HCT116 (cell line): Measurements from ENCODE around the gene MCAM. TPM values are rescaled to one million over a fixed set of nuclear protein-coding genes. Genes with fewer than 3 reads are reported as not detected.

Experiments
- ATAC-seq: fragments of 200-7000 bp; cut with Tn5 transposase; 2 replicates; pipeline ENCODE4 v1.9.1; 2020; ENCODE audit warnings: mild to moderate bottlenecking, moderate library complexity
- BruUV-seq: library from RNA; stranded (reverse); fragments of 400-500 nt; replicated peaks from 2 replicates; lab custom pipeline; 2021; lab: Mats Ljungman, UMichigan
- CTCF ChIA-PET: fragments of 300-600 bp; sonication (Branson Sonifier 250); formaldehyde crosslinking; loops from one replicate; lab custom pipeline; 2021; ENCODE audit warnings: antibody characterized with exemption; lab: Charles Lee
- POLR2A ChIA-PET: fragments of 300-600, 350-600 bp; sonication (Branson Sonifier 250); formaldehyde crosslinking; loops from one replicate; lab custom pipeline; 2021; ENCODE audit warnings: antibody characterized with exemption; lab: Charles Lee
- RAD21 ChIA-PET, 2 experiments: fragments of 300-600 bp; sonication (Branson Sonifier 250); formaldehyde crosslinking; loops; one replicate each; lab custom pipeline; 2023; ENCODE audit warnings: low total read pairs in 2 of 2; ENCODE audit not compliant: uncharacterized antibody in 2 of 2, unreplicated experiment in 2 of 2, low non-redundant PET in 1 of 2; lab: Charles Lee
- DNase-seq: peaks from one replicate; pipeline ENCODE4 v3.0.0-alpha.2; 2010; ENCODE audit warnings: low read depth, low spot score
- H2AFZ ChIP-seq: fragments of 200-600 bp; shearing (Covaris generic), sonication (generic); 2 replicates; pipeline ENCODE4 v1.6.1; 2017; ENCODE audit warnings: low read depth, mixed run types, mixed read lengths, antibody characterized with exemption, low read length; ENCODE audit not compliant: poor library complexity, severe bottlenecking
- H3K27ac ChIP-seq: 2 replicates; pipeline ENCODE4 v1.5.1; 2012; ENCODE audit warnings: low read depth, low read length
- H3K27me3 ChIP-seq: fragments of 200-600 bp; sonication (generic); 2 replicates; pipeline ENCODE4 v1.6.1; 2016; ENCODE audit warnings: mixed run types, low read length, mixed read lengths; ENCODE audit not compliant: insufficient read depth
- H3K36me3 ChIP-seq, 2 experiments: fragments of 200-500 bp in 1 of 2; fragments of 200-600 bp in 1 of 2; sonication (Bioruptor generic) in 1 of 2; sonication (generic) in 1 of 2; 2 replicates each; pipeline versions ENCODE4 v1.5.1 to v1.6.1; 2014 to 2016; ENCODE audit warnings: low read length in 2 of 2, inconsistent platforms in 1 of 2, mixed read lengths in 1 of 2, mixed run types in 1 of 2; ENCODE audit not compliant: insufficient read depth in 2 of 2, control insufficient read depth in 1 of 2
- H3K4me1 ChIP-seq, 2 experiments: fragments of 200-600 bp in 1 of 2; sonication (generic) in 1 of 2; 2 replicates each; pipeline versions ENCODE4 v1.5.1 to v1.6.1; 2012 to 2017; ENCODE audit warnings: low read length in 2 of 2, inconsistent platforms in 1 of 2, mild to moderate bottlenecking in 1 of 2, mixed read lengths in 1 of 2, mixed run types in 1 of 2, moderate library complexity in 1 of 2; ENCODE audit not compliant: insufficient read depth in 2 of 2, control insufficient read depth in 1 of 2
- H3K4me2 ChIP-seq: fragments of 200-600 bp; sonication (generic); 2 replicates; pipeline ENCODE4 v1.6.1; 2017; ENCODE audit warnings: mixed run types, low read length, mixed read lengths
- H3K4me3 ChIP-seq, 2 experiments: fragments of 200-600 bp in 1 of 2; sonication (generic) in 1 of 2; replicated peaks in 1 of 2; 2 replicates each; pipeline ENCODE4 v1.5.1; 2011 to 2016; ENCODE audit warnings: low read length in 2 of 2, control low read depth in 1 of 2, low read depth in 1 of 2, mild to moderate bottlenecking in 1 of 2, mixed read lengths in 1 of 2, mixed run types in 1 of 2
- H3K79me2 ChIP-seq: fragments of 200-600 bp; sonication (generic); 2 replicates; pipeline ENCODE4 v1.6.1; 2017; ENCODE audit warnings: mild to moderate bottlenecking, mixed run types, low read length, moderate library complexity, mixed read lengths; ENCODE audit not compliant: insufficient read depth
- H3K9ac ChIP-seq: fragments of 200-600 bp; sonication (generic); 2 replicates; pipeline ENCODE4 v1.6.1; 2016; ENCODE audit warnings: low read length, mixed read lengths
- H3K9me2 ChIP-seq: fragments of 200-600 bp; sonication (generic), shearing (Covaris generic); 2 replicates; pipeline ENCODE4 v1.6.1; 2017; ENCODE audit warnings: mixed run types, mild to moderate bottlenecking, moderate library complexity; ENCODE audit not compliant: insufficient read depth
- H3K9me3 ChIP-seq, 2 experiments: fragments of 200-500 bp in 1 of 2; fragments of 200-600 bp in 1 of 2; sonication (Bioruptor generic) in 1 of 2; sonication (generic) in 1 of 2; 2 replicates each; pipeline ENCODE4 v1.6.1; 2014 to 2017; ENCODE audit warnings: low read length in 2 of 2, mixed read lengths in 2 of 2, inconsistent platforms in 1 of 2, low read depth in 1 of 2, mild to moderate bottlenecking in 1 of 2, mixed run types in 1 of 2, moderate library complexity in 1 of 2; ENCODE audit not compliant: control insufficient read depth in 1 of 2, insufficient read depth in 1 of 2
- H4K20me1 ChIP-seq: fragments of 200-600 bp; sonication (generic), shearing (Covaris generic); 2 replicates; pipeline ENCODE4 v1.6.1; 2017; ENCODE audit warnings: mixed run types, mild to moderate bottlenecking, moderate library complexity; ENCODE audit not compliant: insufficient read depth
- ATF3 ChIP-seq: IDR thresholded peaks from 2 replicates; pipeline ENCODE4 v1.6.1; 2012
- EGR1 ChIP-seq: IDR thresholded peaks from 2 replicates; pipeline ENCODE4 v1.6.1; 2012; ENCODE audit warnings: low read depth
- ELF1 ChIP-seq: IDR thresholded peaks from 2 replicates; pipeline ENCODE4 v1.6.1; 2012; ENCODE audit warnings: low read depth, borderline replicate concordance
- EZH2 ChIP-seq: fragments of 200-600 bp; sonication (generic); IDR thresholded peaks from 2 replicates; pipeline ENCODE4 v1.6.1; 2017; ENCODE audit warnings: antibody characterized with exemption, mixed run types
- JUND ChIP-seq: IDR thresholded peaks from 2 replicates; pipeline ENCODE4 v1.6.1; 2012
- MAX ChIP-seq: IDR thresholded peaks from 2 replicates; pipeline ENCODE4 v1.6.1; 2012
- POLR2A ChIP-seq: IDR thresholded peaks from 2 replicates; pipeline ENCODE4 v1.7.0; 2011; ENCODE audit warnings: borderline replicate concordance; ENCODE audit not compliant: insufficient read depth, insufficient read length; ENCODE audit errors: extremely low read depth
- REST ChIP-seq: IDR thresholded peaks from 2 replicates; pipeline ENCODE4 v1.6.1; 2012; ENCODE audit warnings: low read depth
- SP1 ChIP-seq: IDR thresholded peaks from 2 replicates; pipeline ENCODE4 v1.6.1; 2012; ENCODE audit warnings: low read depth
- SRF ChIP-seq: IDR thresholded peaks from 2 replicates; pipeline ENCODE4 v1.6.1; 2012; ENCODE audit warnings: low read depth
- ZBTB33 ChIP-seq: IDR thresholded peaks from 2 replicates; pipeline ENCODE4 v1.6.1; 2011; ENCODE audit warnings: mild to moderate bottlenecking, low read length, moderate library complexity; ENCODE audit not compliant: insufficient replicate concordance; ENCODE audit errors: extremely low read depth
- intact Hi-C: fragments of 100-400 bp; cut with micrococcal nuclease; formaldehyde crosslinking; loops from 2 replicates; pipeline ENCODE4 v1.10.0; 2022
- total RNA-seq: library from RNA; stranded (reverse); gene quantifications from one replicate; pipeline ENCODE4 v1.2.1, GENCODE V29; 2021; ENCODE audit not compliant: unreplicated experiment

MCAM gene
- total RNA-seq, 1 experiment from 2014 or later = 17.4 TPM

- TF ChIP-seq EZH2 (no peak), MAX (no peak), ZBTB33 (no peak), ATF3 (no peak), ELF1 (no peak), POLR2A (no peak), SRF (no peak), SP1 (no peak), EGR1 (no peak), JUND (no peak), REST (no peak)
- TF ChIP-seq, all 23 proteins: peak for 0
- H3K9ac ChIP-seq = no peak overlapping the region
- intact Hi-C loops = no loop called here
- no peak overlapping the region for H3K4me3 ChIP-seq
- no peaks in the 10 kb centered on the region for H3K27me3 ChIP-seq
- no peaks in the 10 kb centered on the region for H3K79me2 ChIP-seq
- ATAC-seq = no peak
- H3K4me2 ChIP-seq = no peak overlapping the region
- no TSS peak for BruUV-seq
- H3K9me3 ChIP-seq = no peaks in the 10 kb centered on the region
- CTCF ChIA-PET = interaction anchor here (1.2 to 1.3 kb wide), 2 partner anchors 13 to 180 kb away, joined by 3 read pairs; no protein-coding TSS in a partner anchor
- no peak overlapping the region for H3K27ac ChIP-seq
- POLR2A ChIA-PET = interaction anchor here (1.3 kb wide), 1 partner anchor 77 kb away, joined by 3 read pairs; no protein-coding TSS in a partner anchor
- peaks cover 17 to 23% of the 10 kb centered on the region in 2 experiments; a peak in 3 of 4 replicates for H3K36me3 ChIP-seq
- H3K4me1 ChIP-seq = peaks cover 0 to 8% of the 10 kb centered on the region in 2 experiments; a peak in 2 of 4 replicates
- H4K20me1 ChIP-seq = no peaks in the 10 kb centered on the region
- RAD21 ChIA-PET = no interaction called here
- no peak for DNase-seq
- H2AFZ ChIP-seq = no peak overlapping the region
- H3K9me2 ChIP-seq = no peaks in the 10 kb centered on the region
Observed at GRCh38 chr11:119282495-119282894, 34.4 kb downstream of the MCAM start.
